GM12878 (cell line): ENCODE data around the gene VWA7. TPM values are rescaled to one million over a fixed set of nuclear protein-coding genes. Genes with fewer than 3 reads are reported as not detected.

Experiments
- BACH1 ChIP-seq: fragments of 450-650 bp; IDR thresholded peaks from 2 replicates; pipeline ENCODE4 v1.6.1; 2017; ENCODE audit warnings: mild to moderate bottlenecking, borderline replicate concordance
- CBFB ChIP-seq: IDR thresholded peaks from 2 replicates; pipeline ENCODE4 v1.6.1; 2016; ENCODE audit warnings: antibody characterized with exemption, low read depth
- CHD4 ChIP-seq: fragments of 200-600 bp; sonication (generic); IDR thresholded peaks from 2 replicates; pipeline ENCODE4 v1.6.1; 2016; ENCODE audit warnings: mild to moderate bottlenecking
- KAT2A ChIP-seq: conservative IDR thresholded peaks from 2 replicates; pipeline ENCODE4 v1.6.1; 2011; ENCODE audit warnings: low read depth, low read length; ENCODE audit not compliant: control insufficient read depth
- RB1 ChIP-seq: fragments of 450-650 bp; formaldehyde crosslinking; IDR thresholded peaks from 2 replicates; pipeline ENCODE4 v1.6.1; 2017; ENCODE audit warnings: mild to moderate bottlenecking, borderline replicate concordance
- RELA ChIP-seq: fragments of 450-650 bp; IDR thresholded peaks from 2 replicates; pipeline ENCODE4 v1.8.0; 2014; ENCODE audit warnings: borderline replicate concordance; ENCODE audit not compliant: partially characterized antibody
- RUNX3 ChIP-seq: IDR thresholded peaks from 2 replicates; pipeline ENCODE4 v1.6.1; 2012; ENCODE audit warnings: low read length, inconsistent platforms
- SMARCA5 ChIP-seq: fragments of 450-650 bp; IDR thresholded peaks from 2 replicates; pipeline ENCODE4 v1.6.1; 2017; ENCODE audit warnings: mild to moderate bottlenecking
- SP1 ChIP-seq: IDR thresholded peaks from one replicate; pipeline ENCODE4 v1.6.1; 2011; ENCODE audit warnings: low read depth, low read length
- TAF1 ChIP-seq: IDR thresholded peaks from 2 replicates; pipeline ENCODE4 v1.6.1; 2011; ENCODE audit warnings: mild to moderate bottlenecking, low read depth, low read length, borderline replicate concordance
- TCF12 ChIP-seq: IDR thresholded peaks from 2 replicates; pipeline ENCODE4 v1.6.1; 2011; ENCODE audit warnings: low read depth, mild to moderate bottlenecking, low read length
- ZNF207 ChIP-seq: fragments of 450-650 bp; IDR thresholded peaks from 2 replicates; pipeline ENCODE4 v1.6.1; 2014; ENCODE audit warnings: antibody characterized with exemption, mild to moderate bottlenecking, borderline replicate concordance
- polyA plus RNA-seq, 11 experiments: library from polyadenylated mRNA; depleted of rRNA in 4 of 11; unstranded in 6 of 11; stranded (reverse) in 5 of 11; fragments of >200 nt; fragmentation: Nextera tagmentation in 4 of 11; fragmentation: Illumina TruSeq in 1 of 11; extraction: Ambion mirVana in 4 of 11; extraction: Trizol in 1 of 11; gene quantifications; 1 replicate in 1 of 11; 2 replicates in 10 of 11; pipeline versions ENCODE4 v1.2.1 to v1.2.3, GENCODE V29; 2011 to 2016; ENCODE audit warnings: inconsistent platforms in 2 of 11, missing spikeins in 2 of 11, low read depth in 1 of 11
- total RNA-seq, 4 experiments: library from RNA; depleted of rRNA in 3 of 4; stranded (reverse); fragments of >200 nt in 3 of 4; fragmentation: Illumina TruSeq in 1 of 4; extraction: Trizol in 1 of 4; gene quantifications; 2 replicates each; pipeline versions ENCODE4 v1.2.1 to v1.2.3, GENCODE V29; 2013 to 2021
- TF ChIP-seq, protein P1 (sequence below): fragments of 450-650 bp; IDR thresholded peaks from 2 replicates; pipeline ENCODE4 v1.6.1; 2014; ENCODE audit warnings: mild to moderate bottlenecking
- TF ChIP-seq, protein P2 (sequence below): IDR thresholded peaks from 2 replicates; pipeline ENCODE4 v1.6.1; 2011; ENCODE audit warnings: borderline replicate concordance, low read depth, mild to moderate bottlenecking, moderate library complexity, low read length; ENCODE audit not compliant: insufficient read depth, poor library complexity, severe bottlenecking
- TF ChIP-seq, protein P3 (sequence below): fragments of 450-650 bp; IDR thresholded peaks from 2 replicates; pipeline ENCODE4 v1.6.1; 2017; ENCODE audit warnings: antibody characterized with exemption, mild to moderate bottlenecking, moderate library complexity
- TF ChIP-seq, protein P4 (sequence below): IDR thresholded peaks from 2 replicates; pipeline ENCODE4 v1.6.1; 2011; ENCODE audit warnings: low read depth, low read length, improper control_type of control experiment, borderline replicate concordance
- TF ChIP-seq, protein P5 (sequence below): fragments of 450-650 bp; conservative IDR thresholded peaks from 2 replicates; pipeline ENCODE4 v1.6.1; 2017; ENCODE audit warnings: mild to moderate bottlenecking, moderate library complexity
- TF ChIP-seq, protein P6 (sequence below): fragments of 450-650 bp; IDR thresholded peaks from 2 replicates; pipeline ENCODE4 v1.6.1; 2016; ENCODE audit warnings: mild to moderate bottlenecking
- TF ChIP-seq, protein P7 (sequence below): fragments of 450-650 bp; IDR thresholded peaks from 2 replicates; pipeline ENCODE4 v1.6.1; 2017; ENCODE audit warnings: low read depth, mild to moderate bottlenecking, moderate library complexity

VWA7 gene
- total and polyA plus RNA-seq, 10 of the 15 experiments (the other 5 are each of a cell fraction or from before 2014, with no cell fraction given): 0.11 to 3.1 (median 1.2) TPM; not detected in 1

DNA sequence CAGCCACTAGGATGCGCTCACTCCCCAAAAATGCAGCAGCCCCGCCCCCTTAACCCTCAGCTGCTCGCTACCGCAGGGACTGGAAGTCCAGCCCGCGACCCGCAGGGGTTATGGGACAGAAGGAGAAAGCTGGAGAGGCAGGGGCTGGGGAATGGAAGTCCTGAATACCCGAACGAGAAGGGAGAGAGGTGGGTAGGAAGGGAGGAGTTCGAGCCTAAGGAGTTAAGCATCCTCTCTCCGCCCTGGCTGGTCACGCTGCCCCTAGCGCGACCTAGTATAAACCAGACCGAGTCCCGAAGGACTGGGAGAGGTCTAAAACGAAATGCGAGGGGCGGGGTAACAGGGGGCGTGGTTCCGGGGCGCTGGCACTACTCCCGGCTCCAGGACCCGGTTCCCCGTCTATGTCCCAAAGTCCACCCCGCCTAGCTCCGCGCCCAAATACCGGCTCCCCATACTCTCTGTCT, 47.6 kb downstream of the VWA7 start (continued):
- TF ChIP-seq TCF12 (peak; percentile 57; the same call in 1 of the 2 replicates), BACH1 (no peak), RB1 (no peak; the same call in 1 of the 2 replicates), SP1 (peak; percentile 42), CBFB (no peak), RUNX3 (no peak), ZNF207 (no peak), TAF1 (no peak), KAT2A (no peak), SMARCA5 (peak; percentile 62; the same call in 1 of the 2 replicates), CHD4 (no peak), RELA (no peak)
- TF ChIP-seq, protein P1, sequence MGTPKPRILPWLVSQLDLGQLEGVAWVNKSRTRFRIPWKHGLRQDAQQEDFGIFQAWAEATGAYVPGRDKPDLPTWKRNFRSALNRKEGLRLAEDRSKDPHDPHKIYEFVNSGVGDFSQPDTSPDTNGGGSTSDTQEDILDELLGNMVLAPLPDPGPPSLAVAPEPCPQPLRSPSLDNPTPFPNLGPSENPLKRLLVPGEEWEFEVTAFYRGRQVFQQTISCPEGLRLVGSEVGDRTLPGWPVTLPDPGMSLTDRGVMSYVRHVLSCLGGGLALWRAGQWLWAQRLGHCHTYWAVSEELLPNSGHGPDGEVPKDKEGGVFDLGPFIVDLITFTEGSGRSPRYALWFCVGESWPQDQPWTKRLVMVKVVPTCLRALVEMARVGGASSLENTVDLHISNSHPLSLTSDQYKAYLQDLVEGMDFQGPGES: 0 out of 2 replicates have a peak, but pooled peaks have one; percentile 50
- TF ChIP-seq, protein P2, sequence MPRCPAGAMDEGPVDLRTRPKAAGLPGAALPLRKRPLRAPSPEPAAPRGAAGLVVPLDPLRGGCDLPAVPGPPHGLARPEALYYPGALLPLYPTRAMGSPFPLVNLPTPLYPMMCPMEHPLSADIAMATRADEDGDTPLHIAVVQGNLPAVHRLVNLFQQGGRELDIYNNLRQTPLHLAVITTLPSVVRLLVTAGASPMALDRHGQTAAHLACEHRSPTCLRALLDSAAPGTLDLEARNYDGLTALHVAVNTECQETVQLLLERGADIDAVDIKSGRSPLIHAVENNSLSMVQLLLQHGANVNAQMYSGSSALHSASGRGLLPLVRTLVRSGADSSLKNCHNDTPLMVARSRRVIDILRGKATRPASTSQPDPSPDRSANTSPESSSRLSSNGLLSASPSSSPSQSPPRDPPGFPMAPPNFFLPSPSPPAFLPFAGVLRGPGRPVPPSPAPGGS: peak; percentile 51
- TF ChIP-seq, protein P3, sequence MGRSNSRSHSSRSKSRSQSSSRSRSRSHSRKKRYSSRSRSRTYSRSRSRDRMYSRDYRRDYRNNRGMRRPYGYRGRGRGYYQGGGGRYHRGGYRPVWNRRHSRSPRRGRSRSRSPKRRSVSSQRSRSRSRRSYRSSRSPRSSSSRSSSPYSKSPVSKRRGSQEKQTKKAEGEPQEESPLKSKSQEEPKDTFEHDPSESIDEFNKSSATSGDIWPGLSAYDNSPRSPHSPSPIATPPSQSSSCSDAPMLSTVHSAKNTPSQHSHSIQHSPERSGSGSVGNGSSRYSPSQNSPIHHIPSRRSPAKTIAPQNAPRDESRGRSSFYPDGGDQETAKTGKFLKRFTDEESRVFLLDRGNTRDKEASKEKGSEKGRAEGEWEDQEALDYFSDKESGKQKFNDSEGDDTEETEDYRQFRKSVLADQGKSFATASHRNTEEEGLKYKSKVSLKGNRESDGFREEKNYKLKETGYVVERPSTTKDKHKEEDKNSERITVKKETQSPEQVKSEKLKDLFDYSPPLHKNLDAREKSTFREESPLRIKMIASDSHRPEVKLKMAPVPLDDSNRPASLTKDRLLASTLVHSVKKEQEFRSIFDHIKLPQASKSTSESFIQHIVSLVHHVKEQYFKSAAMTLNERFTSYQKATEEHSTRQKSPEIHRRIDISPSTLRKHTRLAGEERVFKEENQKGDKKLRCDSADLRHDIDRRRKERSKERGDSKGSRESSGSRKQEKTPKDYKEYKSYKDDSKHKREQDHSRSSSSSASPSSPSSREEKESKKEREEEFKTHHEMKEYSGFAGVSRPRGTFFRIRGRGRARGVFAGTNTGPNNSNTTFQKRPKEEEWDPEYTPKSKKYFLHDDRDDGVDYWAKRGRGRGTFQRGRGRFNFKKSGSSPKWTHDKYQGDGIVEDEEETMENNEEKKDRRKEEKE: no peak
- TF ChIP-seq, protein P4, sequence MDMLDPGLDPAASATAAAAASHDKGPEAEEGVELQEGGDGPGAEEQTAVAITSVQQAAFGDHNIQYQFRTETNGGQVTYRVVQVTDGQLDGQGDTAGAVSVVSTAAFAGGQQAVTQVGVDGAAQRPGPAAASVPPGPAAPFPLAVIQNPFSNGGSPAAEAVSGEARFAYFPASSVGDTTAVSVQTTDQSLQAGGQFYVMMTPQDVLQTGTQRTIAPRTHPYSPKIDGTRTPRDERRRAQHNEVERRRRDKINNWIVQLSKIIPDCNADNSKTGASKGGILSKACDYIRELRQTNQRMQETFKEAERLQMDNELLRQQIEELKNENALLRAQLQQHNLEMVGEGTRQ: no peak
- TF ChIP-seq, protein P5, sequence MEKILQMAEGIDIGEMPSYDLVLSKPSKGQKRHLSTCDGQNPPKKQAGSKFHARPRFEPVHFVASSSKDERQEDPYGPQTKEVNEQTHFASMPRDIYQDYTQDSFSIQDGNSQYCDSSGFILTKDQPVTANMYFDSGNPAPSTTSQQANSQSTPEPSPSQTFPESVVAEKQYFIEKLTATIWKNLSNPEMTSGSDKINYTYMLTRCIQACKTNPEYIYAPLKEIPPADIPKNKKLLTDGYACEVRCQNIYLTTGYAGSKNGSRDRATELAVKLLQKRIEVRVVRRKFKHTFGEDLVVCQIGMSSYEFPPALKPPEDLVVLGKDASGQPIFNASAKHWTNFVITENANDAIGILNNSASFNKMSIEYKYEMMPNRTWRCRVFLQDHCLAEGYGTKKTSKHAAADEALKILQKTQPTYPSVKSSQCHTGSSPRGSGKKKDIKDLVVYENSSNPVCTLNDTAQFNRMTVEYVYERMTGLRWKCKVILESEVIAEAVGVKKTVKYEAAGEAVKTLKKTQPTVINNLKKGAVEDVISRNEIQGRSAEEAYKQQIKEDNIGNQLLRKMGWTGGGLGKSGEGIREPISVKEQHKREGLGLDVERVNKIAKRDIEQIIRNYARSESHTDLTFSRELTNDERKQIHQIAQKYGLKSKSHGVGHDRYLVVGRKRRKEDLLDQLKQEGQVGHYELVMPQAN: peak; percentile 62; the same call in 1 of the 2 replicates
- TF ChIP-seq, protein P6, sequence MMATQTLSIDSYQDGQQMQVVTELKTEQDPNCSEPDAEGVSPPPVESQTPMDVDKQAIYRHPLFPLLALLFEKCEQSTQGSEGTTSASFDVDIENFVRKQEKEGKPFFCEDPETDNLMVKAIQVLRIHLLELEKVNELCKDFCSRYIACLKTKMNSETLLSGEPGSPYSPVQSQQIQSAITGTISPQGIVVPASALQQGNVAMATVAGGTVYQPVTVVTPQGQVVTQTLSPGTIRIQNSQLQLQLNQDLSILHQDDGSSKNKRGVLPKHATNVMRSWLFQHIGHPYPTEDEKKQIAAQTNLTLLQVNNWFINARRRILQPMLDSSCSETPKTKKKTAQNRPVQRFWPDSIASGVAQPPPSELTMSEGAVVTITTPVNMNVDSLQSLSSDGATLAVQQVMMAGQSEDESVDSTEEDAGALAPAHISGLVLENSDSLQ: no peak
- TF ChIP-seq, protein P7, sequence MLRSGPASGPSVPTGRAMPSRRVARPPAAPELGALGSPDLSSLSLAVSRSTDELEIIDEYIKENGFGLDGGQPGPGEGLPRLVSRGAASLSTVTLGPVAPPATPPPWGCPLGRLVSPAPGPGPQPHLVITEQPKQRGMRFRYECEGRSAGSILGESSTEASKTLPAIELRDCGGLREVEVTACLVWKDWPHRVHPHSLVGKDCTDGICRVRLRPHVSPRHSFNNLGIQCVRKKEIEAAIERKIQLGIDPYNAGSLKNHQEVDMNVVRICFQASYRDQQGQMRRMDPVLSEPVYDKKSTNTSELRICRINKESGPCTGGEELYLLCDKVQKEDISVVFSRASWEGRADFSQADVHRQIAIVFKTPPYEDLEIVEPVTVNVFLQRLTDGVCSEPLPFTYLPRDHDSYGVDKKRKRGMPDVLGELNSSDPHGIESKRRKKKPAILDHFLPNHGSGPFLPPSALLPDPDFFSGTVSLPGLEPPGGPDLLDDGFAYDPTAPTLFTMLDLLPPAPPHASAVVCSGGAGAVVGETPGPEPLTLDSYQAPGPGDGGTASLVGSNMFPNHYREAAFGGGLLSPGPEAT: peak; percentile 43; the same call in 1 of the 2 replicates
